Activated CD4-positive, CD25-positive, alpha-beta regulatory T cell treated with anti-CD3 and anti-CD28 coated beads, Interleukin-2, amount 50 U/mL, for 72 hours (primary cell): ENCODE measurements around the gene CACHD1.
"Not testable (repeated sequence)": the region's sequence is repeated elsewhere in the genome, so short reads cannot be mapped to it uniquely, and the experiment has no call there.

Experiments
- DNase-seq: peaks from one replicate; pipeline ENCODE4 v3.0.0; 2021

CACHD1 gene

GRCh38 chr1:64715186-64715585 is 245.3 kb downstream of the CACHD1 start:
- DNase-seq, result no peak

- DNase-seq, result no peak
Measured at GRCh38 chr1:64721135-64721534, 251.2 kb downstream of the CACHD1 start.

GRCh38 chr1:64721576-64722145 is 251.7 kb downstream of the CACHD1 start:
- DNase-seq, result no peak

- no peak for DNase-seq
Measured at GRCh38 chr1:64727861-64728260, 257.9 kb downstream of the CACHD1 start.

GRCh38 chr1:64733581-64734286 is 263.8 kb downstream of the CACHD1 start:
- no peak for DNase-seq

- no peak for DNase-seq
Measured at GRCh38 chr1:64734287-64734652, 264.3 kb downstream of the CACHD1 start.

GRCh38 chr1:64740687-64741086 is 270.8 kb downstream of the CACHD1 start:
- DNase-seq, result not testable (repeated sequence)
